ENCODE results near the gene LRRC17.
"Not testable (repeated sequence)": the region's sequence is repeated elsewhere in the genome, so short reads cannot be mapped to it uniquely, and the experiment has no call there.

Gene LRRC17

DNA sequence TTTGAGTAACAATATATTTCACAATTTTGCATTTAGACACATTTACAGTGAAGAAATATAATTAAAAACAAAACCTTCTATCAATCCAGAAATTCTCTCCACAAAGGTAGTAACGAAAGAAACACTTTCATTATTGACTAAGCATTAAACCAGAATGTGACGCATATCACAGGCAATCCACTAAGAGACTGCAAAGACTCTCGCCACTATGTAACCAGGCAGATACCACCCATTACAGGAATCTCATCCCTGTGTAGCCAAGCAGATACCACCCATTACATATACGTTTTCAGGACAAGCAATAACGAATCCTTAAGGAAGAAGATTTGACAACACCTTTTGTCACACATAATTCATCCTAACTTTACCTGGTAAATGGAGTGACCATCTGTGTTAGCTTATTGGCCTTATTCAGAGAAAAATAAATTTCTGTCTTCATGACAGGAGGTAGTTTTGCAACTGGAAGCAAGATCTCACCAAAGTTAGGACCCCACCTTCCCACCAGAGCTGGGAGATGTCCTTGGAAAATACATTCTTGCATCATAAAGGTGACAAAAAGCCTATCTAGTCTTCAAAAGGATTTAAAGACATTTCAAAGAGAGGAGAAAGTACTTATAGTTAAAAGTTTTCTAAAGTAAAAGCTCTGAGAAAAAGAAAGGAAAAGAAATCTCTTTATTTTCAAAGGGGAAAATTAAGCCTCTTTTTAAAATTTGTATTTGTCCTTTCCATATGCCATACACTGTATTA lies 30.8 kb downstream of the LRRC17 start:
- DNase-seq: no peak

DNA sequence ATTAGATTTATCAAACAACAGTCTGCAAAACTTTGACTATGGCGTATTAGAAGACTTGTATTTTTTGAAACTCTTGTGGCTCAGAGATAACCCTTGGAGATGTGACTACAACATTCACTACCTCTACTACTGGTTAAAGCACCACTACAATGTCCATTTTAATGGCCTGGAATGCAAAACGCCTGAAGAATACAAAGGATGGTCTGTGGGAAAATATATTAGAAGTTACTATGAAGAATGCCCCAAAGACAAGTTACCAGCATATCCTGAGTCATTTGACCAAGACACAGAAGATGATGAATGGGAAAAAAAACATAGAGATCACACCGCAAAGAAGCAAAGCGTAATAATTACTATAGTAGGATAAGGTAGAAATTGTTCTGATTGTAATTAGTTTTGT lies 31.4 kb downstream of the LRRC17 start:
- no peak for DNase-seq

DNA sequence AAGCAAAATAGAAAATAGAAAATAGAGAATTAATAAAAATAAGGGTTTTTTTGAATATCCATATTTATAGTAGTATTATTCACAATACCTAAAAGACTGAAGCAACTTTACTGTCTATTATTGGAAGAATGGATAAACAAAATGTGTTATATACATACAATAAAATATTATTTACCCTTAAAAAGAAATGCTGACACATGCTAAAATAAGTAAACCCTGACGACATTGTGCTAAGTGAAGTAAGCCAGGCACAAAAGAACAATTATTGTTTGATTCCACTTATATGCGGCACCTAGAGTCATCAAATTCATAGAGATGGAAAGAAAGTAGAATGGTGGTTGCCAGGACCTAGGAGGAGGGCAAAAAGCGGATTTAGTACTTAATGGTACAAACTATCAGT lies 39.0 kb downstream of the LRRC17 start:
- no peak for DNase-seq

DNA sequence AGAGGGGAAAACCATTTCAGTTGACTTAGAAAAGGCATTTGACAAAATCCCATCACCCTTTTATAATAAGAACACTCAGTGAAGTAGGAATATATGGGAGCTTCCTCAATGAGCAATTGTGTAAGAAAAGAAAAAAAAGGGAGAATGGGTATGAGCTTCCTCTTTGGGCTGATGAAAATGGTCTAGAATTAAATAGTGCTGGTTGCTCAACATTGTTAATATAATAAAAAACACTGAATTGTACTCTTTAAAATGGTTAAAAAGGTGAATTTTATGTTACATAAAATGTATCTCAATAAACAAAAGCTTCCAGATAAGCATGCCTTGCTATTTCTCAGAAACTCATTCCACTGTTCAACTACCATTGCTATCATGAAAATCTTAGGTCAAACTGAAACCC lies 40.6 kb downstream of the LRRC17 start:
- DNase-seq: no peak

DNA sequence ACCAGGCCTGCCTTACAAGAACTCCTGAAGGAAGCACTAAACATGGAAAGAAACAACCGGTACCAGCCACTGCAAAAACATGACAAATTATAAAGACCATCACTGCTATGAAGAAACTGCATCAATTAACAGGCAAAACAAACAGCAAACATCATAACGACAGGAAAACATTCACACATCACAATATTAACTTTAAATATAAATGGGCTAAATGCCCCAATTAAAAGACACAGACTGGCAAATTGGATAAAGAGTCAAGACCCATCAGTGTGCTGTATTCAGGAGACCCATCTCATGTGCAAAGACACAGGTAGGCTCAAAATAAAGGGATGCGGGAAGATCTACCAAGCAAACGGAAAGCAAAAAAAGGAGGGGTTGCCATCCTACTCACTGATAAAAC lies 41.6 kb downstream of the LRRC17 start:
- not testable (repeated sequence) for DNase-seq

DNA sequence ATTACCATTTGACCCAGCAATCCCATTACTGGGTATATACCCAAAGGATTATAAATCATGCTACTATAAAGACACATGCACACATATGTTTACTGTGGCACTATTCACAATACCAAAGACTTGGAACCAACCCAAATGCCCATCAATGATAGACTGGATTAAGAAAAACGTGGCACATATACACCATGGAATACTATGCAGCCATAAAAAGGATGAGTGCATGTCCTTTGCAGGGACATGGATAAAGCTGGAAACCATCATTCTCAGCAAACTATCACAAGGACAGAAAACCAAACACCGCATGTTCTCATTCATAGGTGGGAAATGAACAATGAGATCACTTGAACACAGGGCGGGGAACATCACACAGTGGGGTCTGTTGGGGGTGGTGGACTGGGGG lies 45.2 kb downstream of the LRRC17 start:
- not testable (repeated sequence) for DNase-seq

DNA sequence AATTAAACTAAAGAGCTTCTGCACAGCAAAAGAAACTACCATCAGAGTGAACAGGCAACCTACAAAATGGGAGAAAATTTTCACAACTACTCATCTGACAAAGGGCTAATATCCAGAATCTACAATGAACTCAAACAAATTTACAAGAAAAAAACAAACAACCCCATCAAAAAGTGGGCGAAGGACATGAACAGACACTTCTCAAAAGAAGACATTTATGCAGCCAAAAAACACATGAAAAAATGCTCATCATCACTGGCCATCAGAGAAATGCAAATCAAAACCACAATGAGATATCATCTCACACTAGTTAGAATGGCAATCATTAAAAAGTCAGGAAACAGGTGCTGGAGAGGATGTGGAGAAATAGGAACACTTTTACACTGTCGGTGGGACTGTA lies 49.2 kb downstream of the LRRC17 start:
- not testable (repeated sequence) for DNase-seq

DNA sequence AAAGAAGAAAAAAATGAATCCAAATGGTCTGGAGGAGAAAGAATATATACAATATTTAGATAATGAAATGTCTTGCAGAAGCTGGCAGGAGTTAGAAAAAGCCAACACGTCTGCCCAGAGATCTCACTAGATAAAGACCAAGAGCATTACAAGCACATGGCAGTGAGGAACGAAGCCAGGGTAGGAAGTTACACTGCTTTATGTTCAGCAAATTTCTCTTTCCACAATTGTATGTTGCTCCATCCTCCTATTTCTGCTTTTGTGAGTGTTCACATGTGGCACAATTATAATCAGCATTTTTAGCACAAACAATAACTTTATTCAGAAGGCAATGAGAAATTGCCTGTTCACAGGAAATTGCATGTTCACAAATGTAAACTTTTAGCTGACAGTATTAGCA lies 53.7 kb downstream of the LRRC17 start:
- DNase-seq: no peak

DNA sequence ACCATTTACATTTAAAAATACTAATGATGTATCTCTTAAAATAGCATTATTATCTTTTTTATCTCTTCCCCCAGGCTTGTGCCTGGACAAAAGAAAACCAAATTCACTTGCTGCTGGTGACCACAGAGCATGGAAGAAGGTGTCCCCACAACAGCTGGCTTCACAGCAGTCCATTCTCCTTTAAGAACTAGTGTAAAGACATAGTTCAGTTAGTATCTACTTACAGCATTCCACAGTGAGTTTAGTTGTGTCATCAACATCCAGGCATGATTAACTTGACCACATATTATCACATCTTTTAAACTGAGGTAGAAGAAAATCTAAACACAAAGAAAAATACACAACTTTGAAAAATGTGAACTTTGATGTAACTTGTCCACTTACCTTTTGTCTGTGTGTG lies 55.0 kb downstream of the LRRC17 start:
- no peak for DNase-seq

DNA sequence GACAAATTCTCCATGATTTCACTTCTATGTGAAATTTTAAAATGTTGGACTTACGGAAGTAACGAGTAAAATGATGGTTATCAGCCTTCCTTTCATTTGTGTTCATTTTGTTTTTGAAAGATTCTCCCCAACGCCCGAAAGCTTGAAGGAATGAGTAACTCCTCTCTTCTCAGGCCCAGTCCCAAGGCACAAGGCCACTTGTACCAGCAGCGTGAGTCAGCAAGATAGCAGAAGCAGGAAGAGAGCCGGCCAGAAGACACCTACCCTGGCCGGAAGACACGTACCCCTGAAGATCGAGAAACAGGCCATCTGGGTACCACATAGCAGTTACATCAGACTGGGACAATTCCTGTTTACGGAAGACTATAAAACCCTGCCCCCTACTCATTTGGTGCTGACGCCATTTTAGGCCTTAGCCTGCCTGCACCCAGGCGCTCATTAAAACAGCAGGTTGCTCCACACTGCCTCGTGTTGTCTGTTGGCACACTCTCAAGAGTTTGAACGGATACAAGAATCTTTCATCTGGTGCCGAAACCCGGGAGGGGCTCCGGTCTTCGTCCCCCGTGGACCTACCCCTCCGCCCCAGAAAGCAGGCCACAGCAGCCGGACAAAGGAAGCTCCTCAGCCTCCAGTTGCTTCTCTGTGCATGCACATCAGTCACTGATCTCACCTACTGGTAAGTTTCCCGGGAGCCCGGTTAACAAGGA lies 60.4 kb downstream of the LRRC17 start:
- no peak for DNase-seq

DNA sequence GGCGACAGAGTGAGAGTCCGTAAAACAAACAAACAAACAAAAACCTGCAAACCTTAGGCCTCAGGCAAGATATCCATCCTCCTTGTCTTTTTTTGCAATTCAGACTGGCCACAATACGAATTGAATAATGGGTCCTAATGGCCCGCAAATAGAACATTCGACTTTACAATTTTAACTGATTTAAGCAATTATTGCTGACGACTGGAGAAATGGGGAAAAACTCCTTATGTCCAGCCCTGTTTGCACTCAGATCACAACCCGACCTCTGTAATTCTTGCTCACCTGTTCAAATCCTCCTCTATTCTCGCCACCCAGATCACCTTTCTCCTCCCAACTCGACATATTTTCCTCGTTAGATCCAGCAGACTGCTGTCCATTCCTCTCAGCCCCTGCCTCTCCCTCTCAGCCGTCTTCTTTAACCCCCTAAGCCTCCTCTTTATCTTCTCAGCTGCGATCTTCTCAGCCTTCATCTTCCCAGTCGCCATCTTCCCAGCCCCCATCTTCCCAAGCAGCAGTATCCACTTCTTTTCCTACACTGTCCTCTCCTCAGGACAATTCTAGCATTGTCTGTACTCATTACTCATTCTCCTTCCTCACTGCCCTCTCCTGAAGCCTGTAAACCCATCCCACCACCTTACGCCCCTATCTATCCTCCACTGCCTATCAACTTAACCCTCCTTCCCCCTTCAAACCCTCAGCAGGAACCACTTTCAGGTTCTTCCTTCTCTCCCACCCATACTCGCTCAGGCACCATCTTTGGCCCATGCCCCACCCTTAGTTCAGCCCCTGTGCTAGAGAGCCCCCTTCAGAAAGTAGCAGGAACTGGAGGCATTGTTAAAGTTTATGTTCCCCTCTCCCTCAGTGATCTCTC lies 61.8 kb downstream of the LRRC17 start:
- DNase-seq: no peak

DNA sequence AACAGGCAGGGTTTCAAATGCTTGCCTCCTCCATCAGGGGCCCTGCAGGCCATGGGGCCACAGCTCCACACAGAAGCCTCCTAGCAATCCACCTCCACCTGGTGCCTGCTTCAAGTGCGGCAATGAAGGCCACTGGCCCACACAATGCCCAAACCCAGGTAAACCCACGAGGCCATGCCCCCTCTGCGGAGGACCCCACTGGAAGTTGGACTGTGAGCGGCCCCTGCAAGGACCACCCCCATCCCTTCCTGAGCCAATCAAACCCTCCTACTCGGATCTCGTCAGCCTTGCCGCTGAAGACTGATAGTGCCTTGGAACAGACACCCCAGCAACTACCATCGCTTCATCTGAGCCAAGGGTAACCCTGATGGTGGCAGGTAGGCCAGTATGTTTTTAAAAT lies 63.1 kb downstream of the LRRC17 start:
- DNase-seq: no peak

DNA sequence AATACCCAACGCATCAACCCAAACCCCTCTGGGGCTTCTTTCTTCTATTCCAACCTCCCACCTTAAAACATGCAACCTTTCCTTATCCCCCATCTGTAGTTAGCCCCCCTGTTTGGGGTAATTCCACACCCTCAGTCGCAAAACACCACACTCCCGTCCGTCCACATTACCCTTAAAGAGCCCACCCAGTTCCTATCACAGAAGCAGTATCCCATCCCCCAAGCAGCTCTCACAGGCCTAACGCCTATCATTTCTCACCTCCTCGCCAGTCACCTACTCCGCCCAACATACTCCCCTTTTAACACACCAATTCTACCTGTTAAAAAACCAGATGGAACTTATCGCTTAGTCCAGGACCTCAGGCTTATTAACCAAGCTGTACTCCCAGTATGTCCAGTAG lies 63.7 kb downstream of the LRRC17 start:
- no peak for DNase-seq

DNA sequence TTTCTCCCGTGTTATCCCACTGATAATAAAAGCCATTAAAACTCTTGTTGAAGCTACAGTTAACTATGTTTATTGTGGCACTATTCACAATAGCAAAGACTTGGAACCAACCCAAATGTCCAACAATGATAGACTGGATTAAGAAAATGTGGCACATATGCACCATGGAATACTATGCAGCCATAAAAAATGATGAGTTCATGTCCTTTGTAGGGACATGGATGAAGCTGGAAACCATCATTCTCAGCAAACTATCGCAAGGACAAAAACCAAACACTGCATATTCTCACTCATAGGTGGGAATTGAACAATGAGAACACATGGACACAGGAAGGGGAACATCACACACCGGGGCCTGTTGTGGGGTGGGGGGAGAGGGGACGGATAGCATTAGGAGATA lies 64.8 kb downstream of the LRRC17 start:
- DNase-seq: not testable (repeated sequence)

DNA sequence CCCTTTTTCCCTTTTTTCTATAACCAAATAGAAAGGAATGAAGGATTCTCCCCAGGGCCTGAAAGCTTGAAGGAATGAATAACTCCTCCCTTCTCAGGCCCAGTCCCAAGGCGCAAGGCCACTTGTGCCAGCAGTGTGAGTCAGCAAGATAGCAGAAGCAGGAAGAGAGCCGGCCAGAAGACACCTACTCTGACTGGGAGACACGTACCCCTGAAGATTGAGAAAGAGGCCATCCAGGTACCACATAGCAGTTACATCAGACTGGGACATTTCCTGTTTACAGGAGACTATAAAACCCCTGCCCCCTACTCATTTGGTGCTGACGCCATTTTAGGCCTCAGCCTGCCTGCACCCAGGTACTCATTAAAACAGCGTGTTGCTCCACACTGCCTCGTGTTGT lies 65.5 kb downstream of the LRRC17 start:
- no peak for DNase-seq

DNA sequence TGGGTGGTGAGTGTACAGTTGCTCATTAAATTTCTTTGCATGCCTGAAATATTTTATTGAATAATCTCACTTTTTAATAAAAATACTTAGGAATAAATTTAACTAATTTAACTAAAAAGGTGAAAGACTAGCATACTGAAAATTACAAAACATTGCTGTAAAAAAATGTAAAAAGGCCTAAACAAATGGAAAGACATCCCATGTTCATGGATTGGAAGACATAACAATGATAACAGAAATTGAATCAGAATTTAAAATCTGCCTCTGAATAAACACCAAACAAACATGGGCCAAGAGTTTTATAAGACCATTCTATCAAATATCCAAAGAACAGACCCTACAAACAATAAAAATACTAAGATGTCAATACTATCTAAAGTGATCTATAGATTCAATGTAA lies 66.9 kb downstream of the LRRC17 start:
- DNase-seq: no peak

DNA sequence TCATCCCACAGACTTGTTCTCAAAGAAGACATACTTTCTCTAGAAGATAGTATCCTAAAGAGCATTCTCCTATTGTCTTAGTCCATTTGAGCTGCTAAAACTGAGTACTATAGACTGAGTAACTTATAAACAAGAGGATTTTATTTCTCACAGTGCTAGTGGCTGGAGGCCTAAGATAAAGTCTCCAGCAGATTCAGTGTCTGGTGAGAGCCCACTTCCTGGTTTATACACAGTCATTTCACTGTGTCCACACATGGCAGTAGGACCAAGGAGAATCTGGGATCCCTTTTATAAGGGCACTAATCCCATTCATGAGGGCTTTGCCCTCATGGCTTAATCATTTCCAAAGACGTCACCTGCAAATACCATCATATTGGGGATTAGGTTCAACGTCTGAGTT lies 68.7 kb downstream of the LRRC17 start:
- no peak for DNase-seq

DNA sequence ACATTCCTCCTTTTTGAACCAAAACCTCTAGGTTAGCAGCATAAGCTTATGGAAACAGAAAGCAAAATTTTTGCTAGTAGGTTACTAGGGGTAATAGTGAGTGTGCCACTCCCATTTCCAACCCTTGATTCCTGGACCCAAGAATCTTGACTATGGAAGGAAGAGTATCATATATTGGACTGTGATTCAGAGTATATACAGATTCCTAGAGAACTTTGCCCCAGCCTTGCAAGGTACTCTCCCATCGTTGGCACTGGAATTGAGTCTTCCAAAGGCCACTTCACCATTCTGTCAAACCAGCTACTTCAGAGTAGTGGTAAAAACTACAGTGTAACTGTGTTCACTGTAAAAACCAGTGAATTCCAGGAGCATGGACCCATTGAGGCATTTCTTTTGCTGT lies 69.4 kb downstream of the LRRC17 start:
- DNase-seq: no peak

DNA sequence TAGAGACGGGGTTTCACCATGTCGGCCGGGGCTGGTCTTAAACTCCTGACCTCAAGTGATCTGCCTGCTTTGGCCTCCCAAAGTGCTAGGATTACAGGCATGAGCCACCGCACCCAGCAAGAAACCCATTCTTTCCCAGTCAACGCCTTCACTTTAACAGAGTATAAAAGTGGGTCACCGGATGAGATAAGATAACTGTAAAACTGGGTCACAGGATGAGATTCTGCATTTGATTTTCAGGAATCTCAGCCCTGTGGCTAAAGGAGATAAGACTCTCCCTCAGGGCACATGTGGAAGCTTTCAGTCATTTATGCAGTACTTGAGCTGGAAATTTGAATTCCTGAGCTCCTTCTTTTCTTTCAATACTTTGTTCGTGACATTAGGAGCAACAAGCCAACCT lies 70.8 kb downstream of the LRRC17 start:
- DNase-seq: no peak

DNA sequence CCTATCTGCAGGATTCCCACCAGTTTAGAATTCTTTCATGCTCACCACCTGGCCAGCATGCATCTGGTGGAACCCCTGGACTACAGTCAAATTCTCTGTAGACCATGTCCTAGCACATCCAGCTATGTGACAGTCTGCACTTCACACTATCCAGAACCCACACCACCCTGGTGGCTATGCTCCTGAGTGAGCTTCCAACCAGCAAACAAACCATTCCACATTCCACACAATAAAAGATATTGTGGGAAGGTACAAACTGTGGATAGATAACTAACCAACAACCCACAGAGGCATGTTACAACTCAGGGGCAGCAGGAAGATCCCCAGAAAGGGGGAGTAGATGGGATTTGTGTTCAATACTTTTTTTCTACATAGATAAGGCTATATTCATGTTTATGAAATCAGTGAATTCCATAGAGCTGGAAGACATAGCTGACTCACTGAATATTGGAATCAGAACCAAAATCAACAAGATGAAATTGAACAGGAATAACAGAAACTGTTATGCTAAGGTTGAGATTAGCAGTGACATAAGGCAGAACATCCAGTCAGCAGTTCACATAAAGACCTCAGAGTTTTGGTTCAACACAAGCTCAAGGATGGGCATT lies 72.5 kb downstream of the LRRC17 start:
- DNase-seq: no peak

DNA sequence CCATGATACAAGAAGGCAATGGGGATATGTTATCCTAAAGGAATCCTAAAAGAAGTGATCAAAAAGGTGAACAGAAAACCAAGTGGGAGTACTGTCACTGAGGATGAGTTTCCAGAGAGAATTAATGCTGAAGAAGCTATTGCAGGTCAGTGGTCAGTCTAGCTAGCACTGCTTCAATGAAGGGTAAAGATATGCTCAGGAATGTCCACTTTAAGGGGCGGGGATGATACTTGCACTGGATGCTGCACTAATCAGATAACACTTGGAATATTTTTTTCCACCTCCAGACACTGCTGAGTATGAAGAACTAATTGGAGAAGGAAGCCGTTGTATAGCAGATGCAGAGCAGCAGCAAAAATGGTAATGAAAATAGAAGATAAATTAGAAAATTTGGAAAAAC lies 75.3 kb downstream of the LRRC17 start:
- DNase-seq: no peak

DNA sequence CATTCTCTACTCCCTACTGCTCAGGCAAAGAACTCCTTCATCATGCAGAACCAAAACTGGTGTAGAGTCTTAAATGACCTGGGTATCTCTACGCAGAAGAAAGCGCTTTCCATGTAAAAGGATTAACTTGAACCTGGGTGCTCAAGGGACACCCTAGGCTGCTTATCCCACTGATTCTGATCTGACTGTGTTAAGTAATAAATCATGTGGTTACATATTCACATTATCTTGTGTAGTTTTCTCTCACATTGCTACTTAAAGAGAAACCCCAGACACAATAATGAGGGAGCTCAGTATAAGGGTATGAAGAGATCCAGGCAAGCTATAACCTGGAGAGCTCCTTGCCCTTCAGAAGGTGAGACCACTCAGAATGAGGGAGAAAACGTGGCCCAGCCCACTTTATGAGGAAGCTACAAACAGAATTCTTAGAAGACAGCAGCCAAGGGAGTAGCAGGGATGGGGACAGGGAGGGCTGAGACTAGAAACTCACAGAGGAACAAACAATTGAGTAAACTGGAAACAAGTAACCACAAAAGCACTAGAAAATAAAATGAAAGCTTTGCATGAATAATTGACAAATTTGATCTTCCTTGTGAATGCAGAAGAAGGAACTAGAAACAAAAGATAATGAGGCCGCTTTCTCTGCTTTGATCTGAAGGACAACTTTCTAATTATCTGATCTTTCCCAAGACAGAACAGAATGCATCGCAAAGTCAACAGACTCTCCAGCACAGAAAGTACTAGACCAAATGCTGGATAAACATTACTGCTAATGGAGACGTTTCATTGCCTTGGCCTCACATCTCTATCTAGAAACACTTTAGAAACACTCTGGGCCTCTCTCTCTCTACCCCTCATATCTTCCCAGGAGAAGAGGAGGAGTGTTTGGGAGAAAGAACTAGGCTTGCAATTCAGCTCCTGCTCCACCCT lies 76.1 kb downstream of the LRRC17 start:
- no peak for DNase-seq

Measured in activated gamma-delta T cell treated with Interleukin-2 at 50 U/mL for 16 hours (primary cell).